Thymus (tissue), 11 donors: ENCODE results near the gene ZP2. TPM values are rescaled to one million over a fixed set of nuclear protein-coding genes. Genes with fewer than 3 reads are reported as not detected.

Source experiments
- DNase-seq, 9 donors: peaks; one replicate each; pipeline ENCODE4 v3.0.0-alpha.2; 2013; ENCODE audit warnings: low spot score in 9 of 9, low read depth in 6 of 9, missing footprints in 1 of 9
- H3K27ac ChIP-seq, 2 donors: one replicate each; pipeline ENCODE4 v1.5.1; 2013; ENCODE audit warnings: control low read depth in 1 of 2, low read depth in 1 of 2, low read length in 1 of 2, mild to moderate bottlenecking in 1 of 2, moderate library complexity in 1 of 2
- H3K27me3 ChIP-seq, 2 donors: one replicate each; pipeline ENCODE4 v1.5.1; 2013; ENCODE audit warnings: low read length in 1 of 2; ENCODE audit not compliant: control insufficient read depth in 2 of 2, insufficient read depth in 1 of 2
- H3K36me3 ChIP-seq, 2 donors: one replicate each; pipeline ENCODE4 v1.5.1; 2013; ENCODE audit warnings: low read length in 1 of 2, mild to moderate bottlenecking in 1 of 2, moderate library complexity in 1 of 2; ENCODE audit not compliant: control insufficient read depth in 2 of 2, insufficient read depth in 2 of 2
- H3K4me1 ChIP-seq, 2 donors: one replicate each; pipeline ENCODE4 v1.5.1; 2013; ENCODE audit warnings: low read length in 2 of 2; ENCODE audit not compliant: control insufficient read depth in 2 of 2, insufficient read depth in 2 of 2
- H3K4me3 ChIP-seq, 2 donors: one replicate each; pipeline ENCODE4 v1.5.1; 2013; ENCODE audit warnings: low read length in 2 of 2, control low read depth in 1 of 2, mild to moderate bottlenecking in 1 of 2
- H3K9me3 ChIP-seq, 2 donors: one replicate each; pipeline ENCODE4 v1.5.1; 2013; ENCODE audit warnings: low read length in 1 of 2, mild to moderate bottlenecking in 1 of 2; ENCODE audit not compliant: control insufficient read depth in 2 of 2, insufficient read depth in 1 of 2
- WGBS: extraction: QIAGEN DNeasy Blood & Tissue Kit; methylation state at CpG from one replicate; pipeline ENCODE4 v1.1.7; 2013; 5-methylcytosine and 5-hydroxymethylcytosine counted together
- polyA plus RNA-seq: library from polyadenylated mRNA; stranded (reverse); fragments of 200-250 nt; gene quantifications from one replicate; pipeline ENCODE4 v1.2.3, GENCODE V29; 2013
- total RNA-seq: library from RNA; stranded (reverse); fragments of 120-200 nt; gene quantifications from one replicate; pipeline ENCODE4 v1.2.4, GENCODE V29; 2013
- donor health status: healthy.

Gene ZP2
- total and polyA plus RNA-seq, 2 donors = 0.05 to 0.16 TPM

- 82% methylated on average over 4 of the region's 4 CpGs for WGBS
- no peak overlapping the region for H3K4me3 ChIP-seq
- DNase-seq = no peak
- no peaks in the 10 kb centered on the region for H3K4me1 ChIP-seq
- peaks cover 0 to 11% of the 10 kb centered on the region in 2 donors for H3K27me3 ChIP-seq
- H3K9me3 ChIP-seq = no peaks in the 10 kb centered on the region
- no peak overlapping the region for H3K27ac ChIP-seq
- no peaks in the 10 kb centered on the region for H3K36me3 ChIP-seq
Measured at GRCh38 chr16:21222495-21223337, 11.3 kb upstream of the ZP2 start.

GRCh38 chr16:21219551-21219950 is 8.2 kb upstream of the ZP2 start:
- Histone ChIP-seq H3K27ac (no peak overlapping the region), H3K4me1 (no peaks in the 10 kb centered on the region), H3K4me3 (no peak overlapping the region), H3K9me3 (no peaks in the 10 kb centered on the region), H3K36me3 (no peaks in the 10 kb centered on the region), H3K27me3 (peaks cover 0 to 11% of the 10 kb centered on the region in 2 donors)
- DNase-seq = no peak
- WGBS = 99% methylated on average over 2 of the region's 2 CpGs

- Histone ChIP-seq H3K4me3 (no peak overlapping the region), H3K4me1 (no peaks in the 10 kb centered on the region), H3K27me3 (peaks cover 0 to 8% of the 10 kb centered on the region in 2 donors), H3K9me3 (no peaks in the 10 kb centered on the region), H3K36me3 (no peaks in the 10 kb centered on the region), H3K27ac (no peak overlapping the region)
- no peak for DNase-seq
- 70% methylated on average over 7 of the region's 7 CpGs for WGBS
Measured at GRCh38 chr16:21218153-21218552, 6.8 kb upstream of the ZP2 start.

GRCh38 chr16:21217121-21217520 is 5.7 kb upstream of the ZP2 start:
- Histone ChIP-seq H3K9me3 (no peaks in the 10 kb centered on the region), H3K36me3 (no peaks in the 10 kb centered on the region), H3K4me1 (no peaks in the 10 kb centered on the region), H3K27ac (no peak overlapping the region), H3K4me3 (no peak overlapping the region), H3K27me3 (peaks cover 0 to 3% of the 10 kb centered on the region in 2 donors)
- 84% methylated on average over 2 of the region's 2 CpGs for WGBS
- no peak for DNase-seq

GRCh38 chr16:21214086-21214485 is 2.7 kb upstream of the ZP2 start:
- 94% methylated on average over 4 of the region's 4 CpGs for WGBS
- no peaks in the 10 kb centered on the region for H3K9me3 ChIP-seq
- H3K36me3 ChIP-seq = no peaks in the 10 kb centered on the region
- peaks cover 0 to 3% of the 10 kb centered on the region in 2 donors for H3K27me3 ChIP-seq
- no peak overlapping the region for H3K27ac ChIP-seq
- no peak overlapping the region for H3K4me3 ChIP-seq
- no peak for DNase-seq
- no peaks in the 10 kb centered on the region for H3K4me1 ChIP-seq

- H3K27me3 ChIP-seq = peaks cover 0 to 3% of the 10 kb centered on the region in 2 donors
- H3K36me3 ChIP-seq = no peaks in the 10 kb centered on the region
- H3K4me3 ChIP-seq = no peak overlapping the region
- H3K4me1 ChIP-seq = no peaks in the 10 kb centered on the region
- no peak for DNase-seq
- 66% methylated on average over 2 of the region's 2 CpGs for WGBS
- H3K27ac ChIP-seq = no peak overlapping the region
- H3K9me3 ChIP-seq = no peaks in the 10 kb centered on the region
Measured at GRCh38 chr16:21208446-21209230, 2.7 kb downstream of the ZP2 start.

- Histone ChIP-seq H3K27ac (no peak overlapping the region), H3K4me1 (no peaks in the 10 kb centered on the region), H3K27me3 (peaks cover 0 to 2% of the 10 kb centered on the region in 2 donors), H3K4me3 (no peak overlapping the region), H3K36me3 (no peaks in the 10 kb centered on the region), H3K9me3 (no peaks in the 10 kb centered on the region)
- DNase-seq = no peak
- WGBS = 95% methylated on average over 4 of the region's 4 CpGs
Measured at GRCh38 chr16:21206550-21206949, 4.8 kb downstream of the ZP2 start.

- no peak overlapping the region for H3K27ac ChIP-seq
- H3K4me1 ChIP-seq = no peaks in the 10 kb centered on the region
- H3K4me3 ChIP-seq = no peak overlapping the region
- H3K36me3 ChIP-seq = no peaks in the 10 kb centered on the region
- H3K9me3 ChIP-seq = no peaks in the 10 kb centered on the region
- no peaks in the 10 kb centered on the region for H3K27me3 ChIP-seq
- DNase-seq = no peak
Measured at GRCh38 chr16:21205303-21205702, 6.1 kb downstream of the ZP2 start.

GRCh38 chr16:21203155-21203797 is 8.1 kb downstream of the ZP2 start:
- no peaks in the 10 kb centered on the region for H3K4me1 ChIP-seq
- H3K27me3 ChIP-seq = no peaks in the 10 kb centered on the region
- no peaks in the 10 kb centered on the region for H3K9me3 ChIP-seq
- 73% methylated on average over 7 of the region's 7 CpGs for WGBS
- H3K36me3 ChIP-seq = no peaks in the 10 kb centered on the region
- no peak overlapping the region for H3K27ac ChIP-seq
- H3K4me3 ChIP-seq = no peak overlapping the region
- DNase-seq = no peak
